ENCODE results near the gene RABGAP1L.

The RABGAP1L gene

DNA sequence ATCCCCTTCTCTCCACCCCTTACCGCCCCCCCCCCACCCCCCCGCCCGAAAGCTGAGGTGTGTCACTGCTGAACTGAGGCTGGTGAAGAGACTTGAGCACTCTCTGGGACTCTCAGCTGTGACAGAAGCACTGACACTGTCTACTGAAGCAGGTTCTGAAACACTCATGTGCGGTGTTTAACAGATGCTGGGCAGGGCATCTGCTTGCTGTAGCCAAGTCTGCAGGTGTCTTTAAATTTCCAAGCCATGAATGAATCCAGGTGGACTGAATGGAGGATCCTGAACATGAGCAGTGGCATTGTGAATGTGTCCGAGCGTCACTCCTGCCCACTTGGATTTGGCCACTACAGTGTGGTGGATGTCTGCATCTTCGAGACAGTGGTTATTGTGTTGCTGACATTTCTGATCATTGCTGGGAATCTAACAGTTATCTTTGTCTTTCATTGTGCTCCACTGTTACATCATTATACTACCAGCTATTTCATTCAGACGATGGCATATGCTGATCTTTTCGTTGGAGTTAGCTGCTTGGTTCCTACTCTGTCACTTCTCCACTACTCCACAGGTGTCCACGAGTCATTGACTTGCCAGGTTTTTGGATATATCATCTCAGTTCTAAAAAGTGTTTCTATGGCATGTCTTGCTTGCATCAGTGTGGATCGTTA is 288.7 kb downstream of the RABGAP1L start, which contains the start of gene GPR52:
Gene GPR52, plus strand, starts transcription at position 99 of the 665 bp plus-strand sequence. Its CDS starts 148 bp downstream, at position 247.
- Histone ChIP-seq H3K9me3 (ENCODE audit: control insufficient read depth, insufficient read depth, low read depth, low read length) (no peaks in the 10 kb centered on the region), H3K36me3 (ENCODE audit: control insufficient read depth in 2 of 2, insufficient read depth in 1 of 2, low read length in 2 of 2) (no peaks in the 10 kb centered on the region), H3K4me3 (ENCODE audit: low read depth, low read length) (no peak within 1 kb of the TSS), H3K4me1 (ENCODE audit: control insufficient read depth, insufficient read depth, low read length) (no peaks in the 10 kb centered on the region), H3K27ac (ENCODE audit: extremely low read depth, low read depth, low read length) (no peak within 1 kb of the TSS)
- POLR2A ChIA-PET, result no interaction called here
- TF ChIP-seq ZNF621 (tag by site-specific recombination; IDR thresholded peaks at IDR 0.05), result no peak
- TF ChIP-seq SCRT2 (tag by site-specific recombination; IDR thresholded peaks at IDR 0.05), result peak; percentile 92
- TF ChIP-seq KLF16 (tag by site-specific recombination; IDR thresholded peaks at IDR 0.05), result no peak
- CTCF ChIA-PET, result no interaction called here

DNA sequence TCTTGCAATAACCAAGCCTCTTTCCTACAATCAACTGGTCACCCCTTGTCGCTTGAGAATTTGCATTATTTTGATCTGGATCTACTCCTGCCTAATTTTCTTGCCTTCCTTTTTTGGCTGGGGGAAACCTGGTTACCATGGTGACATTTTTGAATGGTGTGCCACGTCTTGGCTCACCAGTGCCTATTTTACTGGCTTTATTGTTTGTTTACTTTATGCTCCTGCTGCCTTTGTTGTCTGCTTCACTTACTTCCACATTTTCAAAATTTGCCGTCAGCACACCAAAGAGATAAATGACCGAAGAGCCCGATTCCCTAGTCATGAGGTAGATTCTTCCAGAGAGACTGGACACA is 289.2 kb downstream of the RABGAP1L start:
- CTCF ChIA-PET, result no interaction called here

DNA sequence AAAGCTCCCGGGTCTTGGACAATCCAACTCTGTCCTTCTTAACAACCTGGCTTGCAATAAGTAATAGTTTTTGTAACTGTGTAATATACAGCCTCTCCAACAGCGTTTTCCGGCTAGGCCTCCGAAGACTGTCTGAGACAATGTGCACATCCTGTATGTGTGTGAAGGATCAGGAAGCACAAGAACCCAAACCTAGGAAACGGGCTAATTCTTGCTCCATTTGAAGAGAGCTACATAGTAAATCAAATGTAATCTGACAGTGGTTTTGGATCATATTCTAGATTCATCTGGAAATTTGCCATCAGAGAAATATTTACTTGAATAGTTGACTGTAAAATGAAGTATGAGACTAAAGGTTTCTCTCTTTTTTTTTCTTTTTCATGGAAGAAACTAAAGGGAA is 289.7 kb downstream of the RABGAP1L start:
- Histone ChIP-seq H3K27ac (ENCODE audit: extremely low read depth, low read depth, low read length) (no peak overlapping the region), H3K4me3 (ENCODE audit: low read depth, low read length) (no peak overlapping the region), H3K9me3 (ENCODE audit: control insufficient read depth, insufficient read depth, low read depth, low read length) (no peaks in the 10 kb centered on the region), H3K4me1 (ENCODE audit: control insufficient read depth, insufficient read depth, low read length) (no peaks in the 10 kb centered on the region), H3K36me3 (ENCODE audit: control insufficient read depth in 2 of 2, insufficient read depth in 1 of 2, low read length in 2 of 2) (no peaks in the 10 kb centered on the region)
- ChIA-PET POLR2A (no interaction called here), CTCF (no interaction called here)
- TF ChIP-seq ZBTB17 (tag by site-specific recombination; IDR thresholded peaks at IDR 0.05) (no peak), ZNF302 (tag by site-specific recombination; IDR thresholded peaks at IDR 0.05; ENCODE audit: low read depth) (no peak), PRDM1 (tag by site-specific recombination; IDR thresholded peaks at IDR 0.05) (no peak), ZNF248 (tag by site-specific recombination; IDR thresholded peaks at IDR 0.05) (no peak), ZNF843 (tag by site-specific recombination; IDR thresholded peaks at IDR 0.05) (no peak)
- TF ChIP-seq, protein P1, sequence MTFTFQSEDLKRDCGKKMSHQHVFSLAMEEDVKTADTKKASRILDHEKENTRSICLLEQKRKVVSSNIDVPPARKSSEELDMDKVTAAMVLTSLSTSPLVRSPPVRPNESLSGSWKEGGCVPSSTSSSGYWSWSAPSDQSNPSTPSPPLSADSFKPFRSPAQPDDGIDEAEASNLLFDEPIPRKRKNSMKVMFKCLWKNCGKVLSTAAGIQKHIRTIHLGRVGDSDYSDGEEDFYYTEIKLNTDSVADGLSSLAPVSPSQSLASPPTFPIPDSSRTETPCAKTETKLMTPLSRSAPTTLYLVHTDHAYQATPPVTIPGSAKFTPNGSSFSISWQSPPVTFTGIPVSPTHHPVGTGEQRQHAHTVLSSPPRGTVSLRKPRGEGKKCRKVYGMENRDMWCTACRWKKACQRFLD (tag by site-specific recombination; IDR thresholded peaks at IDR 0.05), result no peak
- TF ChIP-seq, protein P2, sequence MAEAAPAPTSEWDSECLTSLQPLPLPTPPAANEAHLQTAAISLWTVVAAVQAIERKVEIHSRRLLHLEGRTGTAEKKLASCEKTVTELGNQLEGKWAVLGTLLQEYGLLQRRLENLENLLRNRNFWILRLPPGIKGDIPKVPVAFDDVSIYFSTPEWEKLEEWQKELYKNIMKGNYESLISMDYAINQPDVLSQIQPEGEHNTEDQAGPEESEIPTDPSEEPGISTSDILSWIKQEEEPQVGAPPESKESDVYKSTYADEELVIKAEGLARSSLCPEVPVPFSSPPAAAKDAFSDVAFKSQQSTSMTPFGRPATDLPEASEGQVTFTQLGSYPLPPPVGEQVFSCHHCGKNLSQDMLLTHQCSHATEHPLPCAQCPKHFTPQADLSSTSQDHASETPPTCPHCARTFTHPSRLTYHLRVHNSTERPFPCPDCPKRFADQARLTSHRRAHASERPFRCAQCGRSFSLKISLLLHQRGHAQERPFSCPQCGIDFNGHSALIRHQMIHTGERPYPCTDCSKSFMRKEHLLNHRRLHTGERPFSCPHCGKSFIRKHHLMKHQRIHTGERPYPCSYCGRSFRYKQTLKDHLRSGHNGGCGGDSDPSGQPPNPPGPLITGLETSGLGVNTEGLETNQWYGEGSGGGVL (tag by site-specific recombination; IDR thresholded peaks at IDR 0.05), result no peak
- TF ChIP-seq, protein P3, sequence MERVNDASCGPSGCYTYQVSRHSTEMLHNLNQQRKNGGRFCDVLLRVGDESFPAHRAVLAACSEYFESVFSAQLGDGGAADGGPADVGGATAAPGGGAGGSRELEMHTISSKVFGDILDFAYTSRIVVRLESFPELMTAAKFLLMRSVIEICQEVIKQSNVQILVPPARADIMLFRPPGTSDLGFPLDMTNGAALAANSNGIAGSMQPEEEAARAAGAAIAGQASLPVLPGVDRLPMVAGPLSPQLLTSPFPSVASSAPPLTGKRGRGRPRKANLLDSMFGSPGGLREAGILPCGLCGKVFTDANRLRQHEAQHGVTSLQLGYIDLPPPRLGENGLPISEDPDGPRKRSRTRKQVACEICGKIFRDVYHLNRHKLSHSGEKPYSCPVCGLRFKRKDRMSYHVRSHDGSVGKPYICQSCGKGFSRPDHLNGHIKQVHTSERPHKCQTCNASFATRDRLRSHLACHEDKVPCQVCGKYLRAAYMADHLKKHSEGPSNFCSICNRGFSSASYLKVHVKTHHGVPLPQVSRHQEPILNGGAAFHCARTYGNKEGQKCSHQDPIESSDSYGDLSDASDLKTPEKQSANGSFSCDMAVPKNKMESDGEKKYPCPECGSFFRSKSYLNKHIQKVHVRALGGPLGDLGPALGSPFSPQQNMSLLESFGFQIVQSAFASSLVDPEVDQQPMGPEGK (tag by site-specific recombination; IDR thresholded peaks at IDR 0.05), result no peak
- TF ChIP-seq, protein P4, sequence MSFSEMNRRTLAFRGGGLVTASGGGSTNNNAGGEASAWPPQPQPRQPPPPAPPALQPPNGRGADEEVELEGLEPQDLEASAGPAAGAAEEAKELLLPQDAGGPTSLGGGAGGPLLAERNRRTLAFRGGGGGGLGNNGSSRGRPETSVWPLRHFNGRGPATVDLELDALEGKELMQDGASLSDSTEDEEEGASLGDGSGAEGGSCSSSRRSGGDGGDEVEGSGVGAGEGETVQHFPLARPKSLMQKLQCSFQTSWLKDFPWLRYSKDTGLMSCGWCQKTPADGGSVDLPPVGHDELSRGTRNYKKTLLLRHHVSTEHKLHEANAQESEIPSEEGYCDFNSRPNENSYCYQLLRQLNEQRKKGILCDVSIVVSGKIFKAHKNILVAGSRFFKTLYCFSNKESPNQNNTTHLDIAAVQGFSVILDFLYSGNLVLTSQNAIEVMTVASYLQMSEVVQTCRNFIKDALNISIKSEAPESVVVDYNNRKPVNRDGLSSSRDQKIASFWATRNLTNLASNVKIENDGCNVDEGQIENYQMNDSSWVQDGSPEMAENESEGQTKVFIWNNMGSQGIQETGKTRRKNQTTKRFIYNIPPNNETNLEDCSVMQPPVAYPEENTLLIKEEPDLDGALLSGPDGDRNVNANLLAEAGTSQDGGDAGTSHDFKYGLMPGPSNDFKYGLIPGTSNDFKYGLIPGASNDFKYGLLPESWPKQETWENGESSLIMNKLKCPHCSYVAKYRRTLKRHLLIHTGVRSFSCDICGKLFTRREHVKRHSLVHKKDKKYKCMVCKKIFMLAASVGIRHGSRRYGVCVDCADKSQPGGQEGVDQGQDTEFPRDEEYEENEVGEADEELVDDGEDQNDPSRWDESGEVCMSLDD (tag by site-specific recombination; IDR thresholded peaks at IDR 0.05), result no peak

More for the DNA sequence above, 289.2 kb downstream of the RABGAP1L start:
- H3K4me3 ChIP-seq (ENCODE audit: low read depth, low read length), result no peak overlapping the region
- no peak for TF ChIP-seq ZNF585B (tag by site-specific recombination; IDR thresholded peaks at IDR 0.05)
- TF ChIP-seq ZNF501 (tag by site-specific recombination; IDR thresholded peaks at IDR 0.05), result no peak
- no peak for TF ChIP-seq ZFP69B (tag by site-specific recombination; IDR thresholded peaks at IDR 0.05)
- TF ChIP-seq ZNF302 (tag by site-specific recombination; IDR thresholded peaks at IDR 0.05; ENCODE audit: low read depth), result no peak
- no peak for TF ChIP-seq ZNF354C (tag by site-specific recombination; IDR thresholded peaks at IDR 0.05; ENCODE audit: borderline replicate concordance, low read depth)
- TF ChIP-seq ZNF785 (tag by site-specific recombination; IDR thresholded peaks at IDR 0.05), result no peak
- TF ChIP-seq, protein P5, sequence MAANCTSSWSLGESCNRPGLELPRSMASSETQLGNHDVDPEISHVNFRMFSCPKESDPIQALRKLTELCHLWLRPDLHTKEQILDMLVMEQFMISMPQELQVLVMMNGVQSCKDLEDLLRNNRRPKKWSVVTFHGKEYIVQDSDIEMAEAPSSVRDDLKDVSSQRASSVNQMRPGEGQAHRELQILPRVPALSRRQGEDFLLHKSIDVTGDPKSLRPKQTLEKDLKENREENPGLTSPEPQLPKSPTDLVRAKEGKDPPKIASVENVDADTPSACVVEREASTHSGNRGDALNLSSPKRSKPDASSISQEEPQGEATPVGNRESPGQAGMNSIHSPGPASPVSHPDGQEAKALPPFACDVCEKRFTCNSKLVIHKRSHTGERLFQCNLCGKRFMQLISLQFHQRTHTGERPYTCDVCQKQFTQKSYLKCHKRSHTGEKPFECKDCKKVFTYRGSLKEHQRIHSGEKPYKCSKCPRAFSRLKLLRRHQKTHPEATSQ (tag by site-specific recombination; IDR thresholded peaks at IDR 0.05), result no peak
- TF ChIP-seq ZNF473 (tag by site-specific recombination; IDR thresholded peaks at IDR 0.05), result no peak
- TF ChIP-seq ZNF24 (tag by site-specific recombination; IDR thresholded peaks at IDR 0.05), result no peak
- TF ChIP-seq, protein P6, sequence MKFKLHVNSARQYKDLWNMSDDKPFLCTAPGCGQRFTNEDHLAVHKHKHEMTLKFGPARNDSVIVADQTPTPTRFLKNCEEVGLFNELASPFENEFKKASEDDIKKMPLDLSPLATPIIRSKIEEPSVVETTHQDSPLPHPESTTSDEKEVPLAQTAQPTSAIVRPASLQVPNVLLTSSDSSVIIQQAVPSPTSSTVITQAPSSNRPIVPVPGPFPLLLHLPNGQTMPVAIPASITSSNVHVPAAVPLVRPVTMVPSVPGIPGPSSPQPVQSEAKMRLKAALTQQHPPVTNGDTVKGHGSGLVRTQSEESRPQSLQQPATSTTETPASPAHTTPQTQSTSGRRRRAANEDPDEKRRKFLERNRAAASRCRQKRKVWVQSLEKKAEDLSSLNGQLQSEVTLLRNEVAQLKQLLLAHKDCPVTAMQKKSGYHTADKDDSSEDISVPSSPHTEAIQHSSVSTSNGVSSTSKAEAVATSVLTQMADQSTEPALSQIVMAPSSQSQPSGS (tag by site-specific recombination; IDR thresholded peaks at IDR 0.05; ENCODE audit: low read depth), result no peak
- no peaks in the 10 kb centered on the region for H3K4me1 ChIP-seq (ENCODE audit: control insufficient read depth, insufficient read depth, low read length)
- H3K27ac ChIP-seq (ENCODE audit: extremely low read depth, low read depth, low read length), result no peak overlapping the region
- H3K9me3 ChIP-seq (ENCODE audit: control insufficient read depth, insufficient read depth, low read depth, low read length), result no peaks in the 10 kb centered on the region
- POLR2A ChIA-PET, result no interaction called here
- no peaks in the 10 kb centered on the region for H3K36me3 ChIP-seq (ENCODE audit: control insufficient read depth in 2 of 2, insufficient read depth in 1 of 2, low read length in 2 of 2)

All from HEK293 (cell line).